Panc1 (cell line): ENCODE measurements around the gene NR1H2.

Experiments
- SIN3A ChIP-seq: IDR thresholded peaks from 2 replicates; pipeline ENCODE4 v1.6.1; 2012; ENCODE audit warnings: low read depth, mild to moderate bottlenecking, low read length, moderate library complexity, borderline replicate concordance; ENCODE audit not compliant: insufficient read depth
- TF ChIP-seq, protein P1 (sequence below): fragments of 450-650 bp; IDR thresholded peaks from 2 replicates; pipeline ENCODE4 v1.5.1; 2017; ENCODE audit warnings: mild to moderate bottlenecking
- TF ChIP-seq, protein P2 (sequence below), 2 experiments: IDR thresholded peaks; 2 replicates each; pipeline ENCODE4 v1.6.1; 2011 to 2012; ENCODE audit warnings: low read depth in 2 of 2, control low read depth in 1 of 2, low read length in 1 of 2, mild to moderate bottlenecking in 1 of 2, moderate library complexity in 1 of 2; ENCODE audit not compliant: insufficient read depth in 1 of 2

GRCh38 chr19:50341091-50341564 lies 35.1 kb upstream of the NR1H2 start:
- TF ChIP-seq, protein P1, sequence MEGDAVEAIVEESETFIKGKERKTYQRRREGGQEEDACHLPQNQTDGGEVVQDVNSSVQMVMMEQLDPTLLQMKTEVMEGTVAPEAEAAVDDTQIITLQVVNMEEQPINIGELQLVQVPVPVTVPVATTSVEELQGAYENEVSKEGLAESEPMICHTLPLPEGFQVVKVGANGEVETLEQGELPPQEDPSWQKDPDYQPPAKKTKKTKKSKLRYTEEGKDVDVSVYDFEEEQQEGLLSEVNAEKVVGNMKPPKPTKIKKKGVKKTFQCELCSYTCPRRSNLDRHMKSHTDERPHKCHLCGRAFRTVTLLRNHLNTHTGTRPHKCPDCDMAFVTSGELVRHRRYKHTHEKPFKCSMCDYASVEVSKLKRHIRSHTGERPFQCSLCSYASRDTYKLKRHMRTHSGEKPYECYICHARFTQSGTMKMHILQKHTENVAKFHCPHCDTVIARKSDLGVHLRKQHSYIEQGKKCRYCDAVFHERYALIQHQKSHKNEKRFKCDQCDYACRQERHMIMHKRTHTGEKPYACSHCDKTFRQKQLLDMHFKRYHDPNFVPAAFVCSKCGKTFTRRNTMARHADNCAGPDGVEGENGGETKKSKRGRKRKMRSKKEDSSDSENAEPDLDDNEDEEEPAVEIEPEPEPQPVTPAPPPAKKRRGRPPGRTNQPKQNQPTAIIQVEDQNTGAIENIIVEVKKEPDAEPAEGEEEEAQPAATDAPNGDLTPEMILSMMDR, result no peak
- TF ChIP-seq SIN3A, result no peak
- TF ChIP-seq, protein P2, sequence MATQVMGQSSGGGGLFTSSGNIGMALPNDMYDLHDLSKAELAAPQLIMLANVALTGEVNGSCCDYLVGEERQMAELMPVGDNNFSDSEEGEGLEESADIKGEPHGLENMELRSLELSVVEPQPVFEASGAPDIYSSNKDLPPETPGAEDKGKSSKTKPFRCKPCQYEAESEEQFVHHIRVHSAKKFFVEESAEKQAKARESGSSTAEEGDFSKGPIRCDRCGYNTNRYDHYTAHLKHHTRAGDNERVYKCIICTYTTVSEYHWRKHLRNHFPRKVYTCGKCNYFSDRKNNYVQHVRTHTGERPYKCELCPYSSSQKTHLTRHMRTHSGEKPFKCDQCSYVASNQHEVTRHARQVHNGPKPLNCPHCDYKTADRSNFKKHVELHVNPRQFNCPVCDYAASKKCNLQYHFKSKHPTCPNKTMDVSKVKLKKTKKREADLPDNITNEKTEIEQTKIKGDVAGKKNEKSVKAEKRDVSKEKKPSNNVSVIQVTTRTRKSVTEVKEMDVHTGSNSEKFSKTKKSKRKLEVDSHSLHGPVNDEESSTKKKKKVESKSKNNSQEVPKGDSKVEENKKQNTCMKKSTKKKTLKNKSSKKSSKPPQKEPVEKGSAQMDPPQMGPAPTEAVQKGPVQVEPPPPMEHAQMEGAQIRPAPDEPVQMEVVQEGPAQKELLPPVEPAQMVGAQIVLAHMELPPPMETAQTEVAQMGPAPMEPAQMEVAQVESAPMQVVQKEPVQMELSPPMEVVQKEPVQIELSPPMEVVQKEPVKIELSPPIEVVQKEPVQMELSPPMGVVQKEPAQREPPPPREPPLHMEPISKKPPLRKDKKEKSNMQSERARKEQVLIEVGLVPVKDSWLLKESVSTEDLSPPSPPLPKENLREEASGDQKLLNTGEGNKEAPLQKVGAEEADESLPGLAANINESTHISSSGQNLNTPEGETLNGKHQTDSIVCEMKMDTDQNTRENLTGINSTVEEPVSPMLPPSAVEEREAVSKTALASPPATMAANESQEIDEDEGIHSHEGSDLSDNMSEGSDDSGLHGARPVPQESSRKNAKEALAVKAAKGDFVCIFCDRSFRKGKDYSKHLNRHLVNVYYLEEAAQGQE (IDR thresholded peaks at IDR 0.05; ENCODE audit: insufficient read depth in 1 of 2, low read depth in 2 of 2, low read length in 1 of 2), result no peak
